ENCODE measurements around the gene ADAMTS2.

ADAMTS2 gene

GRCh38 chr5:179209359-179210150 lies 135.7 kb downstream of the ADAMTS2 start:
- DNase-seq = no peak

DNA sequence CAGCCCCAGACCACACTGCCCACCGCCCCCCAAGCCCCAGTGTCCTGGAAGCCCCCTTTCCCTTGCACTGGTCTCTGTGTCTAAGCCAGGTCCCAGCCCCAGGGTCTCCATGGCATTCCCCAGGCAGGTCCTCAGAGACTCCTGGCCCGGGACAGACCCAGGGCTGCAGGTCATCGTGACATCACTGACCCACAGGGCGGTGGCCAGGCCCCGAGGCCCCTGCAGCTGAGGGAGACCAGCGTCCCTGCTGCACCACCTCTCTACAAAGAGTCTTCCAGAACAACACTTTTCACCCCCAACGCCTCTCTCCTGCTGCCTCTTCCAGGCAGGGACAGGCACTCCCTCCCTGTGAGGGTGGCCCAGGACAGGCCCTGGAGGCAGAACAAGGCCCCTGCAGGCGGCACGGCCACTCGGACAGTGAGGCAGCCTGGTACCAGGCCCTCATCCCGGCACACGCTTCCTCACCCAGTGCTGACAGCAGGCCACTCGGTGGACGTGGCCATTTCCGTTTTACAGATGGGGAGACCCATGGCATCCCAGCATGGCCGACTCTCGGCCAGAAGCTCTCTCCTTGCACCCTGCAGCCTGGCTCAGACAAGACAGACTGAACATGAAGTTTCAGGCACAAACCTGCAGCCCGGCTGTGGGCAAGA lies 136.4 kb downstream of the ADAMTS2 start:
- no peak for DNase-seq

DNA sequence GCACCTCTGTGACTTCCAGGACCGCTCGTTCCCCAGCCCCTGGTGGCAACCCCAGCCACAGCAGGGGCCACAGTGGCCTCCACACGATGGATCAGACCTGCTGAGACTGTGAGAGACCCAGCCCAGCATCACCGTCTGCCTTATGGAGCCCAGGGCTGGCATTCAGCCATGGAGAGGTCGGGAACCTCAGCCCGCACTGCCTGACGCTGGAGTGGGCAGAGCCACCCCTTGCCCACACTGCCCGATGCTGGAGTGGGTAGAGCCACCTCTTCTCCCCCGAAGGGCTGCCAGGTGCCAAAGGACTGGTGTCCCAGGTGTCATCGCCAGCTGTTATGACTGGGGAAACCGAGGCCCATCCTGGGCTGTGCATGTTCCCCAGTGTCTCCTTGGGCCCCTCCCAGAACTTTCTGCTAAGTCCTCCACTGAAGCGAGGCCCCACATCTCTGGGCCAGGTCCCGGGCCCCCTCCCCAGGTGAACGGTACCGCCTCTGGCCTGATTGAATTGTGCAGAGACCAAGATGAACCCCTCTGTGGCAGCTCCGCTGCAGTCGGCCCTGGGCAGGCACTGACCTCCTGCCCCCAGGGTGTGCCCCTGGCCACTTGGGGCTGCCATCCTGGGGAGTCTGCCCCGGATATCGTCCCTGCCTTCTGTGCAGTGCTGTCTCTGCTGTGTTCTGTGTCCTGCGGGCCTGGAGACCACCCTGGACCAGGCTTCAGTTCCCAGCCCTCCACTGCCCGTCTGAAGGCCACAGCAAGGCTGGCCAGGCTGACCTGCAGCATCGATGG lies 137.1 kb downstream of the ADAMTS2 start:
- no peak for DNase-seq

DNA sequence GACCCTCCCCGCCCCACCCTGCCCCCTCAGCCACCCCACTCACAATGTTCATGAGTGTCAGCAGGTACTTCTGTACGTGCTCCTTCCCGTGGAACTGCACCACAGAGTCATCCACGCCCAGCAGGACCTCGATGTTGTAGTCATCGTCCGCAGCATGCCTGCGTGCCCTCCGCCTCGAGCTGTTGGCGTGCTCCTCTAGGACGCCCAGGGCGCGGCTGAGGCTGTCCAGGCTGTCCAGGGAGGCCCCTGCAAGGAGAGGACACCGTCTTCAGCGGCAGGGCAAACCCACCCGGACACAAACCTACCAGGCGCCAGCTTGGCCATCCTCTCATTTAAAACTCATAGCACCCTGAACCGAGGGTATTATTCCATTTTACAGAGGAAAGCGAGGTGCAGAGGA lies 137.8 kb downstream of the ADAMTS2 start:
- no peak for DNase-seq

- DNase-seq = no peak
These were observed 138.9 kb downstream of the ADAMTS2 start for GRCh38 chr5:179206366-179206765.

GRCh38 chr5:179205277-179205676 lies 140.0 kb downstream of the ADAMTS2 start:
- DNase-seq = no peak

DNA sequence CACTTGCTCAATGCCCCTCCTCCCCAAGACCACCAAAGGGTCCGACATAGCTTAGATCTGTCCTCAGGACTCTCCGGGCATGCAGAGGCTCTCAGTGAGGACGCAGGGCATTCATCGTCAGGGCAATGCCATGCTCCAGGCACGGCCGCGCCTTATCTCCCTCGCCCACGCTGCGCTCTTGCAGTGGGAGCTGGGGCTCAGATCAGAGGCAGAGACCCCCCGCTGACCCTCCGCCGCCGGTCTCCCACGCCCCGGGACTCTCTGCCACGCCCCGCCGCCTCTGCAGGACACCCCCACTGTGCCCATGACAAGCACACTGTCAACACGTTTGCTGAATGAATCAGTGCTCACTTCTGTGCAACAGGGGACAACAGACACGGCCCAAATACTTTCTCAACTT lies 140.7 kb downstream of the ADAMTS2 start:
- no peak for DNase-seq

GRCh38 chr5:179203248-179203647 lies 142.0 kb downstream of the ADAMTS2 start:
- no peak for DNase-seq

DNA sequence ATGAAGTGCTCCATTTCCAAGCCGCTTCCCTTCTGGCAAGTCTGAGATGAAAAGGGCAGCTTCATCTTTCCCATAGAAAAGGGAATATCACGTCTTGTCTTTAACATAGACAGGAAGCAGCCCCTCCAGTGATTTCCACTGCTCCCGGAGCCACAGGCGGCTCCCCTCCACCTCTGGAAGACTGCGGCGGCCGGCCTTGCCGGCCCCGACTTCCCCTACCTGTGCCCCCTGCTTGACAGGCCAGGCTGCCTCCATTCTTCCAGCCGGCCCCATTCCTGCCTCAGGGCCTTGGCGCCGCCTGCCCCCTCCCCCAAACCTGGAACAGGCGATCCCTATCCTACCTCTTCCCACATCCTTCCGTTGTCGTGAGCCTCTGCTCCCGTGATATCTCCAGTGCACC lies 143.3 kb downstream of the ADAMTS2 start:
- no peak for DNase-seq

GRCh38 chr5:179199246-179199645 lies 146.0 kb downstream of the ADAMTS2 start:
- no peak for DNase-seq

DNA sequence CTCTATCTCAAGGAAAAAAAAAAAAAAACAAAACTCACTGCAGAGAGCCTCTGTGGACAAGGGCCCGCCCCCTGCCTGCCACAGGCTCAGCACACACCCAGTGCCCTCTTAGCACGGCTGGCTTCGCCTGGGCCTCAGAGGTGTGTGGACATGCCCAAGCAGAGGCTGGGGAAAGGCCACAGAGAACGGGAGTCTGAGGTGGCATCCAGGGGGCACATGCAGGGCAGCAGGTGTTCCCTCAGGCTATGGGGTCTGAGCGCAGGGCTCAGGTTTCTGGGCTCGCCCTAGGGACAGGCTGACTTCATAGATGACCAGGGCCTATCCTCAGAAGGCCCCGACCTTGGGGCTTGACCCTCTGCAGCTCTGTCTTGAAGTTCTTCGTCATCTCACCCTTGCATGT lies 146.4 kb downstream of the ADAMTS2 start:
- DNase-seq = no peak

GRCh38 chr5:179196405-179197079 lies 148.7 kb downstream of the ADAMTS2 start:
- no peak for DNase-seq

GRCh38 chr5:179195561-179196404 lies 149.5 kb downstream of the ADAMTS2 start:
- no peak for DNase-seq

DNA sequence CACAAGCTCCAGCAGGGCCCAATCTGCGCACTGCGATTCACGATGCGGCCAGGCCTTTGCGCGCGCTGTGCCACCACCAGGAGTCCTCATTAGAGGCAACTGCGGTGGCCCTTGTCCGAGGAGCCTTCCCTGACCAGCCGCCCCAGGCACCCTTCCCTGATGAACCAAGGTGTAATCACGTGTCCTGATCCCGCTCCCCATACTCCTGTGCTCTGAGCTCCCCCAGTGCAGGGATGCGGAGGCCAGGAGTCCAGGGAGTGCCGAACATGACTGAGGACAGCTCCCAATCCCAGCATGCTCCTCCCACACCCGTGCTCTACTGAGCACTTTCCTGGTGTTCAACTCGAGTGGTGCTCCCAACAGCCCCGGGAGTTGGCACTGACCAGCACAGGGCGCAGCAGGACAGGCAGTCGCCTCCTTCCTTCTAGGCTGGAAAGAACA lies 150.3 kb downstream of the ADAMTS2 start:
- no peak for DNase-seq

- no peak for DNase-seq
These were observed 150.9 kb downstream of the ADAMTS2 start for GRCh38 chr5:179194201-179194910.

- DNase-seq = no peak
These were observed 151.5 kb downstream of the ADAMTS2 start for GRCh38 chr5:179193746-179194145.

GRCh38 chr5:179192891-179193470 lies 152.3 kb downstream of the ADAMTS2 start:
- DNase-seq = no peak

DNA sequence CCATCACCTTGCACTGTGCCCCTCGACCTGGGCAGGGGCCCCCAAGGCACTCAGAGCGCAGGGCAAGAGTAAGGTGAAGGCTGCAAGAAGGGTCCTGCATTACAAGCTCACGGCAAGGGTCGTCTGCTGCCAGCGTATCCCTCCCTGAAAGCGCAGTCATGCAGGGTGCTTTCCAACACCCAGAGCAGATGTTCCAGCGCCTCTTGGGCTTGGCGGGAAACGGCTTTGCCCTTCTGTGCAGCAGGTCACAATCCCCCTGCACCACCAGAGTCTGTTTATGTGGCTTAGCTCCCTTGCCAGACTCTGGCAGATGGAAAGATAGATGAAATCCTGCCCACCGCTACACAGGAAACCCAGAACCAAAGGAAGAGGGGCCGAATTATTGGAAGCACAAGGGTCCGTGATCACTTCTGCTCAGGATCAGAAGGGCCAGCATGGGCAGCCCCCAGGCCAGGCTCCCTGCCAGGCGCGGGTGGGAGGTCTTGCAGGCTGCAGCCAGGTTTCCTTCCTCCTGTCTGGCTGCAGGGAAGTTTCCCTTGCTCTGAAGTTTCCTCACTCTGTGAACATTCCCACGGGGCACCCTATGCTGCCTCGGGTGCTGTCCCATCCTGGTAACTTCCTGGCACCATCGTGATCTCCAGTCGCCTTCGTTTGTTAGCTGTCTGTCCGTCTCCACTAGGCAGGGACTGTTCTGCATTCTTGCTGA lies 152.9 kb downstream of the ADAMTS2 start:
- no peak for DNase-seq

DNA sequence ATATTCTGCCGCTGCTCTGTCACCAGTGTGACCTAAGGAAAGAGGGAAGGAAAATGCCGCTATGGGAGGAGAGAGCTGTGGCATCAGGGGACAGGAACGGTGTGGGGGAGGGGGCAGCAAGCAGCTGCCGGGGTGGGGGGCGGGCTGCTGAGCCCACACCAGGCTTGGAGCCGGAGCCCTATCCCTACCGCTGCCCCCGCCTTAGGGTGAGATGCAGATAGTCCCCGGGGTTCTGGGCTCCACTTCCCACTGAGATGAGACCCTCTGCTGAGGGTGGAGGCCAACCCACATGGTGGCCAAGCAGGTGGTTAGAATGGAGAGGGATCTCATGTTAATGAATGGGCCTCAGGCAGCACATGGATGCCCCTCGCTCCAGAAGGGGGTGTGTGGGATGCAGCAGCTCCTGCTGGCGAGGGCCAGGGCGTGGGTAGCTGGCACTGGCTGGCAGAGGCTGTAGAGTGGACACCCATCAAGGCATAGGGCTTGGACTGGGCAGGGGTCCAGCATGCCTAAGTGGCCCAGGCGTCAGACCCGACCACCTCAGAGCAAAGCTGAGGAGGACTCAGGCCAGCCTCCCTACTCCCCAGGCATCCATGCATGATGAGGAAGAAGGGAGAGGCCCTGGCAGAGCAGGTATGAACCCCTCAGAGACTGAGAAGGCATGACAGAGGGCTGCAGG lies 153.6 kb downstream of the ADAMTS2 start:
- DNase-seq = no peak

Data from hippocampal formation (tissue), 2 donors.